Transverse colon (tissue), 4 donors: ENCODE data around the gene KCNJ10. TPM values are rescaled to one million over a fixed set of nuclear protein-coding genes. Genes with fewer than 3 reads are reported as not detected.

Source experiments
- DNase-seq: peaks from one replicate; pipeline ENCODE4 v3.0.0-alpha.2; 2019
- H3K27ac ChIP-seq, 4 donors: fragments of 200-600 bp; sonication (generic); 2 replicates each; pipeline ENCODE4 v1.5.1; 2016 to 2018; ENCODE audit warnings: inconsistent platforms in 4 of 4
- H3K27me3 ChIP-seq: fragments of 200-600 bp; sonication (generic); 2 replicates; pipeline ENCODE4 v1.5.1; 2017; ENCODE audit warnings: inconsistent platforms
- H3K36me3 ChIP-seq, 4 donors: fragments of 200-600 bp; sonication (generic); 2 replicates each; pipeline ENCODE4 v1.5.1; 2017 to 2019; ENCODE audit warnings: inconsistent platforms in 4 of 4
- H3K4me1 ChIP-seq, 4 donors: fragments of 200-600 bp; sonication (generic); 2 replicates each; pipeline ENCODE4 v1.5.1; 2017 to 2020; ENCODE audit warnings: inconsistent platforms in 4 of 4
- H3K4me3 ChIP-seq, 4 donors: fragments of 200-600 bp; sonication (generic); 1 replicate in 1 of 4; 2 replicates in 3 of 4; pipeline versions ENCODE4 v1.5.1 to v1.6.1; 2017 to 2019; ENCODE audit warnings: inconsistent platforms in 4 of 4
- H3K9me3 ChIP-seq, 2 donors: fragments of 200-600 bp; sonication (generic); 2 replicates each; pipeline ENCODE4 v1.5.1; 2017 to 2019; ENCODE audit warnings: inconsistent platforms in 2 of 2
- EP300 ChIP-seq: sonication (generic); formaldehyde crosslinking; IDR thresholded peaks from one replicate; pipeline ENCODE4 v1.6.1; 2017; ENCODE audit warnings: antibody characterized with exemption, low read depth
- POLR2A ChIP-seq: fragments of 450-650 bp; IDR thresholded peaks from one replicate; pipeline ENCODE4 v1.6.1; 2016; ENCODE audit warnings: antibody characterized with exemption, mild to moderate bottlenecking, moderate library complexity
- POLR2AphosphoS5 ChIP-seq, 3 donors: sonication (generic); formaldehyde crosslinking; IDR thresholded peaks; one replicate each; pipeline ENCODE4 v1.6.1; 2016; ENCODE audit warnings: antibody characterized with exemption in 3 of 3
- WGBS, 2 donors: methylation state at CpG; one replicate each; pipeline ENCODE4 v1.1.5; 2018; ENCODE audit warnings: low coverage in 1 of 2; 5-methylcytosine and 5-hydroxymethylcytosine counted together
- in situ Hi-C, 4 donors: fragments of 200-750 bp; cut with MboI; loops; one replicate each; pipeline versions ENCODE4 v1.15.0 to v1.15.1; 2017; ENCODE audit warnings: low sequenced_read_pairs in 3 of 4, low pct_ligation_motif_present in 1 of 4, low pct_unique_long_range_greater_than_20kb in 1 of 4
- intact Hi-C: fragments of 100-400 bp; cut with DNase I; formaldehyde crosslinking; loops from one replicate; pipeline ENCODE4 v1.15.1; 2023; ENCODE audit warnings: low total_unique reads
- total RNA-seq, 4 donors: library from RNA; depleted of rRNA; stranded (reverse); fragments of >200 nt; gene quantifications; one replicate each; pipeline ENCODE4 v1.1.0, GENCODE V29; 2016
- TF ChIP-seq, protein P1 (sequence below), 5 experiments: fragments of 200-600 bp in 3 of 5; fragments of 450-650 bp in 2 of 5; sonication (generic) in 3 of 5; IDR thresholded peaks; 1 replicate in 2 of 5; 2 replicates in 3 of 5; pipeline ENCODE4 v1.5.1; 2016 to 2017; ENCODE audit warnings: antibody characterized with exemption in 5 of 5, inconsistent platforms in 3 of 5, mild to moderate bottlenecking in 2 of 5, moderate library complexity in 1 of 5

KCNJ10 gene
- total RNA-seq, 4 donors from 2014 or later, result not detected

DNA sequence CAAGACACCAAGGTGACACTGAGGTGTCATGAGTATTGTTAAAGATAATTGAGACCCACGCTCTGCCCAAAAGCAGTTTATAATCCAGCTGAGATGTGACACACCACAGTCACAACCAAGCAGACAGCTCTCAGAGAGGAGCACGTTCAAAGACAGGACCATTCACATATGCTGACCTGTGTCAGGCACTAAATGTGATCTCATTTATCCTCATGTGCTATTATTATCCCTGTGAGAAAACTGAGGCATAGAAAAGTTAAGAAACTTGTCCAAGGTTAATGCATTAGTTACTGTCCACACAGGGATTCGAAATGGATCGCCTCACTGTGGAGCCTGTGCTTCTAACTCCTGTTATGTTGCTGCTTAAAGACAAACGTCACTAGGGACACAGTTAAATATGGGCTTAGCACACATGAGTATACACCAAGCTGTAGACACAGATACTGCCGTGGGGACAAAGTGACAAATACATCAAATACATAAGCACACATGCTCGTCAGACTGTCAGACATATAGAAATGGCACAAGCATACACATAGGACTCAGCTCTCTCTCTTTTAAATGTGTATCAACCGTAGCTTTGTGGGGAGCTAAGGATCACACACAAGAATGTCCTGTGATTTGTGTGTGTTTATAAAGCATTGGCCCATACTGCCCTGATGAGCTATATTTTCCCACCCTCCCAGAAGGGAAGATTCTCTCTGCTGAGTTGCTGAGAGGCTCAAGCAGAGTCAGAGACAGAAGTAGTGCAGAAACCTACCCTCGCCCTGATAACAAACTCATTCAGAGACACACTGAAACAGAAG lies 32.0 kb upstream of the KCNJ10 start:
- Histone ChIP-seq H3K27ac (peak overlapping the region; percentile 61 to 97 (median 82)), H3K9me3 (no peaks in the 10 kb centered on the region), H3K4me3 (no peak overlapping the region), H3K4me1 (peaks cover 19 to 46% (median 26%) of the 10 kb centered on the region in 4 donors), H3K27me3 (no peaks in the 10 kb centered on the region), H3K36me3 (no peaks in the 10 kb centered on the region)
- TF ChIP-seq, protein P1, sequence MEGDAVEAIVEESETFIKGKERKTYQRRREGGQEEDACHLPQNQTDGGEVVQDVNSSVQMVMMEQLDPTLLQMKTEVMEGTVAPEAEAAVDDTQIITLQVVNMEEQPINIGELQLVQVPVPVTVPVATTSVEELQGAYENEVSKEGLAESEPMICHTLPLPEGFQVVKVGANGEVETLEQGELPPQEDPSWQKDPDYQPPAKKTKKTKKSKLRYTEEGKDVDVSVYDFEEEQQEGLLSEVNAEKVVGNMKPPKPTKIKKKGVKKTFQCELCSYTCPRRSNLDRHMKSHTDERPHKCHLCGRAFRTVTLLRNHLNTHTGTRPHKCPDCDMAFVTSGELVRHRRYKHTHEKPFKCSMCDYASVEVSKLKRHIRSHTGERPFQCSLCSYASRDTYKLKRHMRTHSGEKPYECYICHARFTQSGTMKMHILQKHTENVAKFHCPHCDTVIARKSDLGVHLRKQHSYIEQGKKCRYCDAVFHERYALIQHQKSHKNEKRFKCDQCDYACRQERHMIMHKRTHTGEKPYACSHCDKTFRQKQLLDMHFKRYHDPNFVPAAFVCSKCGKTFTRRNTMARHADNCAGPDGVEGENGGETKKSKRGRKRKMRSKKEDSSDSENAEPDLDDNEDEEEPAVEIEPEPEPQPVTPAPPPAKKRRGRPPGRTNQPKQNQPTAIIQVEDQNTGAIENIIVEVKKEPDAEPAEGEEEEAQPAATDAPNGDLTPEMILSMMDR (IDR thresholded peaks at IDR 0.05), result no peak
- TF ChIP-seq POLR2A (no peak), POLR2AphosphoS5 (IDR thresholded peaks at IDR 0.05) (peak; percentile 37 to 44 (median 39))
- WGBS, 2 donors, result 69% methylated on average over 7 to 9 of the region's 9 CpGs
- in situ Hi-C loops, result no loop called here
- intact Hi-C loops, result loop anchor here (10.0 kb wide), 1 partner anchor 93 kb away; the partner anchor contains the start of gene CASQ1
- DNase-seq, result no peak

GRCh38 chr1:160101037-160101716 lies 31.2 kb upstream of the KCNJ10 start:
- 28% methylated on average over 2 to 13 of the region's 13 CpGs for WGBS, 2 donors
- in situ Hi-C loops, result no loop called here

DNA sequence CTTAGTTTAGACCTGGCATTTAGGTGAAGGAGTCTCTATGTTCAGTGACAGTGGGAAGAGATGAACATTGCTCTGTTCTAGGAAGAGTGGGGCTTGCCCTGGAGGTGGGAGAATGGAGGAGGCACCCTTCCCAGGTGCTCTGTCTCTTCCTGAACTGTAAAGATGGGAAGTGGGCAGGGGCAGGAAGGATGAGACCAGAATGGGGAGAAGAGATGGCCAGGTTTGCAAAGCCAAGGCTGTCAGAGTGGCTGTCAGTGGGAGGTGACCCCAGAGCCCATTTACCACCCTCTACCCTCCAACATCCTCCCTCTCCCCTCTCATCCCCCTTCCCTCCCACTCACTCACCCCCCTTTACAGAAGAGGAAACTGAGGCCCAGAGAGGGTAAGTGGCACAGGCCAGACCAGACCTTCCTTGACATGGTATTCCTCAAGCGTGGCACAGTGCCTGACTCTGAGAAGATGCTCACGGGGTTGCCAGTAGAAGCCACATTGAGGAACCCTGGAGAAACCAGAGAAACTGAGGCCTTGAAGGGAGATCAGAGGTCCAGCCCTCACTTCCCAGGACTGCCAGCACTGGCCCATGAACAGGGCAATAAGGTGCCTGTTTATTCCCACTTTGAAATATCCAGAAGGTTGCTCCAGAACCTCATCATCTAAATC lies 29.9 kb upstream of the KCNJ10 start:
- Histone ChIP-seq H3K4me1 (peaks cover 33 to 62% (median 44%) of the 10 kb centered on the region in 4 donors), H3K27ac (peak overlapping the region; percentile 90 to 97 (median 95)), H3K9me3 (no peaks in the 10 kb centered on the region), H3K27me3 (no peaks in the 10 kb centered on the region), H3K4me3 (no peak overlapping the region), H3K36me3 (no peaks in the 10 kb centered on the region)
- intact Hi-C loops (loop anchor here (1.0 to 10.0 kb wide), 2 partner anchors 95 to 119 kb away; partner anchors contain the start of gene CASQ1), in situ Hi-C loops (no loop called here)
- no peak for TF ChIP-seq POLR2A
- no peak for DNase-seq
- 92% methylated on average over 2 of the region's 2 CpGs; no CpG with 5 or more reads in 1 of the 2 donors for WGBS, 2 donors

More at GRCh38 chr1:160101037-160101716, 31.2 kb upstream of the KCNJ10 start:
- intact Hi-C loops, result loop anchor here (10.0 kb wide), 1 partner anchor 94 kb away; the partner anchor contains the start of gene CASQ1
- TF ChIP-seq EP300, result no peak
- TF ChIP-seq, protein P1 (IDR thresholded peaks at IDR 0.05), result peak; percentile 85 to 96 (median 92)
- TF ChIP-seq POLR2AphosphoS5 (IDR thresholded peaks at IDR 0.05), result peak in 2 of 3 donors; percentile 34 to 64
- peak overlapping the region; percentile 61 to 97 (median 82) for H3K27ac ChIP-seq
- no peaks in the 10 kb centered on the region for H3K27me3 ChIP-seq
- peak; percentile 78 for DNase-seq
- H3K36me3 ChIP-seq, result no peaks in the 10 kb centered on the region
- no peak overlapping the region for H3K4me3 ChIP-seq
- no peaks in the 10 kb centered on the region for H3K9me3 ChIP-seq
- H3K4me1 ChIP-seq, result peaks cover 26 to 53% (median 34%) of the 10 kb centered on the region in 4 donors

GRCh38 chr1:160098852-160099561 lies 29.0 kb upstream of the KCNJ10 start:
- WGBS, 2 donors, result 0 to 2% methylated on average over 1 to 24 of the region's 40 CpGs
- Histone ChIP-seq H3K4me1 (peaks cover 33 to 65% (median 48%) of the 10 kb centered on the region in 4 donors), H3K27me3 (no peaks in the 10 kb centered on the region), H3K36me3 (no peaks in the 10 kb centered on the region), H3K4me3 (peak overlapping the region; percentile 29 to 88 (median 56)), H3K27ac (peak overlapping the region; percentile 90 to 97 (median 95)), H3K9me3 (no peaks in the 10 kb centered on the region)
- in situ Hi-C loops, result no loop called here
- TF ChIP-seq POLR2A (peak; percentile 64), EP300 (no peak), POLR2AphosphoS5 (IDR thresholded peaks at IDR 0.05) (peak; percentile 79 to 86 (median 85))
- TF ChIP-seq, protein P1 (IDR thresholded peaks at IDR 0.05), result no peak
- DNase-seq, result peak; percentile 99
- intact Hi-C loops, result loop anchor here (1.0 kb wide), 1 partner anchor 120 kb away; no protein-coding TSS in a partner anchor
